ENCODE data around the gene PPP1R3E. TPM values are rescaled to one million over a fixed set of nuclear protein-coding genes. Genes with fewer than 3 reads are reported as not detected.
"Not testable (repeated sequence)": the region's sequence is repeated elsewhere in the genome, so short reads cannot be mapped to it uniquely, and the experiment has no call there.

Gene PPP1R3E
- total RNA-seq, 2 donors from 2014 or later, result 26.6 to 49.8 TPM

DNA sequence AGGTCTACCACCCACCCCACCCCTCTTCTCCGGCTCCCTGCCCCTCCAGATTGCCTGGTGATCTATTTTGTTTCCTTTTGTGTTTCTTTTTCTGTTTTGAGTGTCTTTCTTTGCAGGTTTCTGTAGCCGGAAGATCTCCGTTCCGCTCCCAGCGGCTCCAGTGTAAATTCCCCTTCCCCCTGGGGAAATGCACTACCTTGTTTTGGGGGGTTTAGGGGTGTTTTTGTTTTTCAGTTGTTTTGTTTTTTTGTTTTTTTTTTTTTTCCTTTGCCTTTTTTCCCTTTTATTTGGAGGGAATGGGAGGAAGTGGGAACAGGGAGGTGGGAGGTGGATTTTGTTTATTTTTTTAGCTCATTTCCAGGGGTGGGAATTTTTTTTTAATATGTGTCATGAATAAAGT is 23.1 kb upstream of the PPP1R3E start:
- H3K27ac Mint-ChIP-seq; H3K9me3 Mint-ChIP-seq; DNase-seq (ENCODE audit: low spot score in 2 of 2); ATAC-seq: not testable (repeated sequence)
- H3K36me3 Mint-ChIP-seq, result peaks cover 16 to 23% of the 10 kb centered on the region in 2 donors

- no peak overlapping the region for H3K27ac Mint-ChIP-seq
- ATAC-seq, result no peak
These were observed 22.3 kb upstream of the PPP1R3E start for GRCh38 chr14:23324993-23325392.

DNA sequence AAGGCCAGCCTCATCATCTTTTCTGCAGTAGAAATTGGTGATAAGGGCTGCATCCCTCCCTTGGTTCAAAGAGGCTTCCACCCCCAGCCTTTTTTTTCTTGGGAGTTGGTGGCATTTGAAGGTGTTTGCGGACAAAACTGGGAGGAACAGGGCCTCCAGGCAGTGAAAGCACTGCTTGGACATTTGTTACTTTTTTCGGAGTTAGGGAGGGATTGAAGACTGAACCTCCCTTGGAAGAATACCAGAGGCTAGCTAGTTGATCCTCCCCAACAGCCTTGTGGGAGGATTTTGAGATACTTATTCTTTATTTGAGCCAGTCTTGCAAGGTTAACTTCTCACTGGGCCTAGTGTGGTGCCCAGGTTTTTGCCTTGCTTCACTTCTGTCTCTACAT is 21.8 kb upstream of the PPP1R3E start:
- no peak overlapping the region for H3K27ac Mint-ChIP-seq
- H3K36me3 Mint-ChIP-seq, result peaks cover 29 to 34% of the 10 kb centered on the region in 2 donors
- no peak for ATAC-seq
- peaks cover 0 to 7% of the 10 kb centered on the region in 2 donors for H3K9me3 Mint-ChIP-seq
- DNase-seq (ENCODE audit: low spot score in 2 of 2), result no peak

More at GRCh38 chr14:23324993-23325392, 22.3 kb upstream of the PPP1R3E start:
- no peak for DNase-seq (ENCODE audit: low spot score in 2 of 2)
- Mint-ChIP-seq H3K9me3 (peaks cover 0 to 2% of the 10 kb centered on the region in 2 donors), H3K36me3 (peaks cover 24 to 28% of the 10 kb centered on the region in 2 donors)

DNA sequence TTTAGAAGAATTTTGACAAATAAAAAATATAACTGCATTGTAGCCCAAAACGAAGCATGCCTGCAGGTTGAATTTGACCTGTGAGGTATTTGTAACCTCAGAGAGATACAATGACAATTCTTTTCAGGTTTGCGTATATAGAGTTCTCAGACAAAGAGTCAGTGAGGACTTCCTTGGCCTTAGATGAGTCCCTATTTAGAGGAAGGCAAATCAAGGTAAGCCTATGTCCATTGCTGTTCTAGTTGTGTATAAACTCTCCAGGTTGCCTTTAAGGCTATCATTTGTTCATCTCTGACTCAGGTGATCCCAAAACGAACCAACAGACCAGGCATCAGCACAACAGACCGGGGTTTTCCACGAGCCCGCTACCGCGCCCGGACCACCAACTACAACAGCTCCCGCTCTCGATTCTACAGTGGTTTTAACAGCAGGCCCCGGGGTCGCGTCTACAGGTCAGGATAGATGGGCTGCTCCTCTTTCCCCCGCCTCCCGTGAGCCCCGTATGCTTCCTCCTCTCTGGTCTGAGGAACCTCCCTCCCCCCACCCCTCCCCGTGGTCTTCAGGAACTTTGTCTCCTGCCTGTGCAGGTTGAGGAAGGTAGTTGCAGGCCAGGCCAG is 21.3 kb upstream of the PPP1R3E start:
- Mint-ChIP-seq H3K36me3 (peaks cover 30 to 35% of the 10 kb centered on the region in 2 donors), H3K27ac (no peak overlapping the region), H3K9me3 (peaks cover 0 to 7% of the 10 kb centered on the region in 2 donors)
- no peak for DNase-seq (ENCODE audit: low spot score in 2 of 2)
- ATAC-seq, result no peak

- ATAC-seq (no peak), DNase-seq (ENCODE audit: low spot score in 2 of 2) (no peak)
- peaks cover 0 to 7% of the 10 kb centered on the region in 2 donors for H3K9me3 Mint-ChIP-seq
- peak overlapping the region; percentile 96 to 99 for H3K27ac Mint-ChIP-seq
- H3K36me3 Mint-ChIP-seq, result peaks cover 30 to 35% of the 10 kb centered on the region in 2 donors
These were observed 20.2 kb upstream of the PPP1R3E start for GRCh38 chr14:23322568-23323517.

DNA sequence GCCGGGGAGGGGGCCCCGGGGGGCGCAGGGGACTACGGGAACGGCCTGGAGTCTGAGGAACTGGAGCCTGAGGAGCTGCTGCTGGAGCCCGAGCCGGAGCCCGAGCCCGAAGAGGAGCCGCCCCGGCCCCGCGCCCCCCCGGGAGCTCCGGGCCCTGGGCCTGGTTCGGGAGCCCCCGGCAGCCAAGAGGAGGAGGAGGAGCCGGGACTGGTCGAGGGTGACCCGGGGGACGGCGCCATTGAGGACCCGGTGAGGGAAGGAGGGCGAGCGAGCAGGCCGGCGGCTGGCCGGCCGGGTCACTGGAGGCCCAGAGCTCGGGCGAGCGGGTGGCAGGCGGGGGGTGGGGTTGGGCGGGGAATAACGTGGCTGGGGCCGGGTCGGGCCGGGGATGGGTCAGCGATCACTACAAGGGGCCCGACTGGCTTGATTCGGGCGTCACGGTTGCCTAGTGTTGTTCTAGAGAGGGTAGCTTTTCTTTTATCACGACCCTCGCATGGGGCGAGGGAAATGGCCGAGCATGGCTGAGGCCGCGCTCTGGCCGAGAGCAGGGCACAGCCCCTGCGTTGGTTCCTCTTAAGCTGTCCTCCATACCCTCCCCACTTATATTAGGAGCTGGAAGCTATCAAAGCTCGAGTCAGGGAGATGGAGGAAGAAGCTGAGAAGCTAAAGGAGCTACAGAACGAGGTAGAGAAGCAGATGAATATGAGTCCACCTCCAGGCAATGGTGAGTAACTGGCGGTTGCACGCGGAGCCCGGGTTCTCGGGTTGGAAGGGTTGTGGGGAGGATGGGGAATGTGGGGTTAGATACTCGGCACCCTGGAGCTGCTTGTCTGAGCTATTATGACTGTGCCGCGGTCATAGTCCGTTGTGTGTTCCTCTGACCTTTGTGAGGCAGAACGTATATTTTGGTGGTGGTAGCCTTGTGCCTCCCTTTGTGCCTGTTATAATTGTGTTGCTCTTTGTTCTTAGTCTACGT is 19.2 kb upstream of the PPP1R3E start:
- peak overlapping the region; percentile 96 to 99 for H3K27ac Mint-ChIP-seq
- H3K36me3 Mint-ChIP-seq, result peaks cover 30 to 35% of the 10 kb centered on the region in 2 donors
- H3K9me3 Mint-ChIP-seq, result peaks cover 0 to 7% of the 10 kb centered on the region in 2 donors
- peak; percentile 63 to 86 for DNase-seq (ENCODE audit: low spot score in 2 of 2)
- ATAC-seq, result peak in 1 of 2 donors; percentile 54

DNA sequence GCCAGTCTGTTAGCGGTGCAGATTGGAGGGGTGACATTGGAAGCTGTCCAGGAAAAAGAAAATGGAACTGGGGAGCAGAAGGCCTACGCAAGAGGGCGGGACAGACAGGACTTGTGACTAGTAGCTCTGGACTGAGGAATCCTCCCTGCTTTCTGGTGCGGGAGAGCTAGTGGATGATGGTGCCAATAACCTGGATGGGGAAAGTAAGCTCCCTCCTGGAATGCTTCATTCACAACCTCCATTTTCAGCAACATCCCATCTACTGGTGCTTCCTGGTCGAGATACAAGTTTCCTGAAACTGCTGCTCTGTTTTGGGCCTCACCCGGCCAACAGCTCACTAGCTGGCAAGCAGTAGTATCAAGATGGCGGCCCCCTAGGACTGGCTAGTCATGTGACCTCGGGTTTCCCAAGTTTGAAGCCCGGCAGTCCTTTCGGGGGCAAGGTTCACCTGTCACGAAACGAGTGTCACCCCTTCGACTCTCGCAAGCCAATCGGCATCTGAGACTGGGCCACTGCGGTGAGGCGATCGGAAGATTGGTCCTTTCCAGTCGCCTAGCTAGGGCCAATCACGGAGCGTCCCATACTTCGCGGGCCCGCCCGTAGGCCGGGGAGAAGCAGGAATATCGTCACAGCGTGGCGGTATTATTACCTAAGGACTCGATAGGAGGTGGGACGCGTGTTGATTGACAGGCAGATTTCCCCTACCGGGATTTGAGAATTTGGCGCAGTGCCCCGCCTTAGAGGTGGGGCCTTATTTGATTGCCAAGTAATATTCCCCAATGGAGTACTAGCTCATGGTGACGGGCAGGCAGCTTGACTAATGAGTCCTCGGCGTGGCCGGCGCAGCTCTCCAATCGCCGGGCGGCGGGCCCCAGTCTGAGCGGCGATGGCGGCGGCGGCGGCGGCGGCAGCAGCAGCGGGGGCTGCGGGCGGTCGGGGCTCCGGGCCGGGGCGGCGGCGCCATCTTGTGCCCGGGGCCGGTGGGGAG is 18.2 kb upstream of the PPP1R3E start, which contains the start of gene PABPN1:
Gene PABPN1 (plus strand): TSS at position 874 of the 988 bp plus-strand sequence. CDS start 13 bp downstream, at position 887.
- Mint-ChIP-seq H3K9me3 (peaks cover 0 to 7% of the 10 kb centered on the region in 2 donors), H3K27ac (peak within 1 kb of the TSS; percentile 99), H3K36me3 (peaks cover 30 to 33% of the 10 kb centered on the region in 2 donors)
- DNase-seq (ENCODE audit: low spot score in 2 of 2), result peak; percentile 94 to 99
- ATAC-seq, result peak; percentile 90 to 93

DNA sequence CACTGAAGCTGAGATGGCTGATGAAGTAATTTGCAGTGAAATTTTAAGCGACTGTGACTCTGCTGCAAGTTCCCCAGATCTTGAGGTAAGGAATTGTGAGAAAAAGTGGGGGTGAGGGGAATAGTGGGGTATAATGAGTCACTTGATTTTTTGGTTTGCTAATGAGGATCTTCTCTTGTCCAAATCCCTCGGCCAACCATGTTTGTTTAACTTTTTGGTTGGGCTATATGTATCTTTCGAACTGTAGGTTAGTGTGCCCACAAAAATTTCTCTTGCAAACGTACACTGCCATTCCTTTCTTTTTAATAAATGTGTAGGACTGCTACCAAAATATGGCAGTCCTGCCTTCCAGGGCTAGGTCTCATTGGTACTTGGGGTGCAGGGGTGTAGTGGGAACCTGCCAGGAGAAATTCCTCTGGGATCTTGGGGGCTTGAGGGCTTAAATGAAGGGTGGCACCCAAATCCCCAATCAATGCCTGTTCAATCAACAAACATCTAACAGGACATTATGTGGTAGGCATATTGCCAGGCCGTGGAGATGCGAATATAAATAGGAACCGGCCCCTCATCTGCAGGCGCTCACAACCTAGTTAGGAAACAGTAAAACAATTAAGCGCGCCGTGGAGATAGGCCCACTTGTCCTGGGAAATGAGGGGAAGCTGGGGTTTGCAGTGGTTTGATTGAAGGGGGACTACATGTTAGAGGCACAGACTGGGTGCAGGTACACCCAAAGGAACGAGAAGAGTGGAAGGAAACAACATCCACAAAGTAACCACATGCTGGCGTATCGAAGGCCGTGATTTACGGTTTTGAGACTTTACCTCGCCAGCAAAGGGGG is 17.3 kb upstream of the PPP1R3E start:
- H3K27ac Mint-ChIP-seq, result peak overlapping the region; percentile 99
- peak in 1 of 2 donors; percentile 16 for DNase-seq (ENCODE audit: low spot score in 2 of 2)
- ATAC-seq, result no peak

DNA sequence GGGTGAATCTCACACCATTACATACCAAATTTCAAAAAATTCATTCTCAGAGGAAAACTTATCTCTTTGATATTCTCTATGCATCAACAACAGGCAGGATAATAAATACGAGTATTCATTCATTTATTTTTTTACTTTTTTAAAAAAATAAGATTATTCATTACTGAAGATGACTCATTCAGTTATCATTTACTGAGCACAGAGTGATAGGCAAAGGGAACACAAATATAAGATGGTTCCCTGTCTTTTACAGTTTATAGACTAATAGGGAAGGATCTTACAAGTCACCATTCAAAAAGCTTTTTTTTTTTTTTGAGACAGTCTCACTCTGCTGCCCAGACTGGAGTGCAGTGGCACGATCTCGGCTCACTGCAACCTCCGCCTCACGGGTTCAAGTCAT is 13.6 kb upstream of the PPP1R3E start:
- no peak for ATAC-seq
- no peak overlapping the region for H3K27ac Mint-ChIP-seq
- no peak for DNase-seq (ENCODE audit: low spot score in 2 of 2)
- H3K36me3 Mint-ChIP-seq, result peaks cover 11 to 14% of the 10 kb centered on the region in 2 donors
- H3K9me3 Mint-ChIP-seq, result peaks cover 0 to 7% of the 10 kb centered on the region in 2 donors

More for the DNA sequence above, 17.3 kb upstream of the PPP1R3E start:
- peaks cover 30% of the 10 kb centered on the region in 2 donors for H3K36me3 Mint-ChIP-seq
- peaks cover 0 to 7% of the 10 kb centered on the region in 2 donors for H3K9me3 Mint-ChIP-seq

GRCh38 chr14:23310546-23310945 is 7.9 kb upstream of the PPP1R3E start:
- DNase-seq (ENCODE audit: low spot score in 2 of 2) (no peak), ATAC-seq (no peak)
- H3K36me3 Mint-ChIP-seq, result no peaks in the 10 kb centered on the region
- H3K9me3 Mint-ChIP-seq, result no peaks in the 10 kb centered on the region
- H3K27ac Mint-ChIP-seq, result no peak overlapping the region

DNA sequence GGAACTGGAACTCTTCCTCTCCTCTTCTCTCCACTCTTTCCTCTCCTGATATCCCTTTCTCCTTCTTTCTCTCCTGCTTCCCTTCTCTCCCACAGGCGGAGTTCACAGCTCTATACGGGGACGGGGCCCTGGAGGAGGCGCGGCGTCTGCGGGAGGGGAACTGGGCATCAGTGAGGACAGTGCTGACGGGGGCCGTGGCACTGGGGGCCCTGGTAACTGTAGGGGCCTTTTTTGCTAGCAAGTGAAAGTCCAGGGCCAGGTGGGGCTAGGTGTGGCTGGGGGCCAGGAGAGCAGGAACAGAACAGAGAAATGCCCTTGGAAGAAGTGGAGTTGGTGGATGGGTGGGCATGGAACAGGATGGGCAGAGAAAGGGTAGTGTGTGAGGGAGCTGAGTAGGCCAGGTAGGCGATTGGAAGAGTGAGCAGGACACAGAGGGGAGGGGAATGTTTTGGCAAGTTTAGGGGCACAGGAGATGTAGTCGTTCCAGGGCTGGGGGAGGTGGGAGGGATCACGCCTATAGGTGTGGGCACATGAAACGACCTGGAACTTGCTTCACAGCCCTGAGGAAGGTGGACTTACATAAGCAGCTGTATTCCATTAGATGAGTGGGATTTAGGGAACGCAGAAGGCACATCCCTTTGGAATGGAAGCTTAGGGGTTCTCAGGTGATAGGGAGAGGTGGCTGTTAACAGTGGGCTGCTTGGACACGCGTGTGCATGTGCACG is 6.2 kb upstream of the PPP1R3E start:
- DNase-seq (ENCODE audit: low spot score in 2 of 2), result no peak
- ATAC-seq, result no peak
- no peaks in the 10 kb centered on the region for H3K9me3 Mint-ChIP-seq
- H3K27ac Mint-ChIP-seq, result no peak overlapping the region
- no peaks in the 10 kb centered on the region for H3K36me3 Mint-ChIP-seq

GRCh38 chr14:23307687-23308644 is 5.3 kb upstream of the PPP1R3E start:
- DNase-seq (ENCODE audit: low spot score in 2 of 2), result no peak
- Mint-ChIP-seq H3K9me3 (no peaks in the 10 kb centered on the region), H3K36me3 (no peaks in the 10 kb centered on the region), H3K27ac (peak overlapping the region in 1 of 2 donors; percentile 18)
- ATAC-seq, result no peak

GRCh38 chr14:23307146-23307530 is 4.5 kb upstream of the PPP1R3E start:
- peaks cover 6% of the 10 kb centered on the region in 2 donors for H3K36me3 Mint-ChIP-seq
- no peaks in the 10 kb centered on the region for H3K9me3 Mint-ChIP-seq
- ATAC-seq (no peak), DNase-seq (ENCODE audit: low spot score in 2 of 2) (no peak)
- peak overlapping the region in 1 of 2 donors; percentile 54 for H3K27ac Mint-ChIP-seq

All from activated naive CD4-positive, alpha-beta T cell treated with anti-CD3 and anti-CD28 coated beads, Interleukin-2, amount 50 U/mL, for 72 hours (primary cell).